AG04449 (cell line): ENCODE results near the gene BAIAP2.

Source experiments
- CTCF ChIA-PET: fragments of 350-600 bp; formaldehyde crosslinking; extraction: SDS; loops from one replicate; lab custom pipeline; 2021; ENCODE audit warnings: antibody characterized with exemption; lab: Yijun Ruan, JAX
- POLR2A ChIA-PET: fragments of 400-600, 350-600 bp; formaldehyde crosslinking; extraction: SDS; loops from one replicate; lab custom pipeline; 2020; ENCODE audit warnings: antibody characterized with exemption, inconsistent platforms; lab: Yijun Ruan, JAX
- DNase-seq: peaks from one replicate; pipeline ENCODE4 v3.0.0-alpha.2; 2010; ENCODE audit warnings: low read depth, low spot score
- H3K4me3 ChIP-seq: 2 replicates; pipeline ENCODE4 v1.5.1; 2011; ENCODE audit warnings: low read depth, mild to moderate bottlenecking, control low read depth, low read length
- TF ChIP-seq, protein P1 (sequence below): IDR thresholded peaks from one replicate; pipeline ENCODE4 v1.5.1; 2011; ENCODE audit warnings: mild to moderate bottlenecking, moderate library complexity, low read length, control low read depth, inconsistent platforms; ENCODE audit not compliant: insufficient read depth; ENCODE audit errors: missing control alignments

BAIAP2 gene

DNA sequence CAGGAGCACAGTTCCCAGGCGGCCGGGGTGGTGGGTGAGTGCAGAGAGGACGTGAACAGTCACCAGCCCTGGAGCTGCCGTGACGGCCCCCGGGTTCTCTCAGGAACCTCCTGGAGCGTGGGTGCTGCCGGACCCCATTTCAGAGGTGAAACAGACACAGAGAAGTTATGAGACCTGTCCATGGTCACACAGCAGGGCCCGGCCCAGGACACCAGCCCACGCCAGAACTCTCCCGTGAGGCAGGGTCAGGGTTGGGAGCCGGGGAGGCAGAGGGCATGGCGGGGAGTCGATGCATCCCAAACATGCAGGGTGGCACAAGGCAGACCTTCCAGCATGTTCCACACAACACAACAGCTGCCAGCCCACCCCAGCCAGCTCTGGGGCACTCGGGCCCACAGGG lies 126.6 kb downstream of the BAIAP2 start:
- no peak overlapping the region for H3K4me3 ChIP-seq
- DNase-seq, result no peak
- ChIA-PET CTCF (no interaction called here), POLR2A (no interaction called here)
- TF ChIP-seq, protein P1, sequence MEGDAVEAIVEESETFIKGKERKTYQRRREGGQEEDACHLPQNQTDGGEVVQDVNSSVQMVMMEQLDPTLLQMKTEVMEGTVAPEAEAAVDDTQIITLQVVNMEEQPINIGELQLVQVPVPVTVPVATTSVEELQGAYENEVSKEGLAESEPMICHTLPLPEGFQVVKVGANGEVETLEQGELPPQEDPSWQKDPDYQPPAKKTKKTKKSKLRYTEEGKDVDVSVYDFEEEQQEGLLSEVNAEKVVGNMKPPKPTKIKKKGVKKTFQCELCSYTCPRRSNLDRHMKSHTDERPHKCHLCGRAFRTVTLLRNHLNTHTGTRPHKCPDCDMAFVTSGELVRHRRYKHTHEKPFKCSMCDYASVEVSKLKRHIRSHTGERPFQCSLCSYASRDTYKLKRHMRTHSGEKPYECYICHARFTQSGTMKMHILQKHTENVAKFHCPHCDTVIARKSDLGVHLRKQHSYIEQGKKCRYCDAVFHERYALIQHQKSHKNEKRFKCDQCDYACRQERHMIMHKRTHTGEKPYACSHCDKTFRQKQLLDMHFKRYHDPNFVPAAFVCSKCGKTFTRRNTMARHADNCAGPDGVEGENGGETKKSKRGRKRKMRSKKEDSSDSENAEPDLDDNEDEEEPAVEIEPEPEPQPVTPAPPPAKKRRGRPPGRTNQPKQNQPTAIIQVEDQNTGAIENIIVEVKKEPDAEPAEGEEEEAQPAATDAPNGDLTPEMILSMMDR, result no peak

DNA sequence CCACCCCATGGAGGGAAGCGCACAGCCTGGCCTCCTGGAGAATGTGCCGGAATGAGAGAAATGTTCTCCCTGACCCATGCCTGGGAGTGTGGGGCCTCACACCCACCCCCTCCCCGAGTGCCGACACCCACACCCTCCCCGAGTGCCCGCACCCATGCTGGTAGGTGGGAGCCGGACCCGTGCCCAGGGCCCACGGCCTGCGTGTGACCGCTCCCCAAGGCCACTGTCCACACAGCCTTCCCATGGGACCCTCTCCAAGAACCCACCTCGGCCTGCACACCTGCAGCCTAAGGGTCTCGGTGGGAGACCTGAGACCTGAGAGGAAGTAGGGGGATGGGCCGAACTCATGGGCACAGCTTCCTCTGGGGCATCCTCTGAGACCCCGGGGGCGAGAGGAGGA lies 127.0 kb downstream of the BAIAP2 start:
- no peak overlapping the region for H3K4me3 ChIP-seq
- POLR2A ChIA-PET, result no interaction called here
- DNase-seq, result no peak
- TF ChIP-seq, protein P1, result no peak
- CTCF ChIA-PET, result no interaction called here

DNA sequence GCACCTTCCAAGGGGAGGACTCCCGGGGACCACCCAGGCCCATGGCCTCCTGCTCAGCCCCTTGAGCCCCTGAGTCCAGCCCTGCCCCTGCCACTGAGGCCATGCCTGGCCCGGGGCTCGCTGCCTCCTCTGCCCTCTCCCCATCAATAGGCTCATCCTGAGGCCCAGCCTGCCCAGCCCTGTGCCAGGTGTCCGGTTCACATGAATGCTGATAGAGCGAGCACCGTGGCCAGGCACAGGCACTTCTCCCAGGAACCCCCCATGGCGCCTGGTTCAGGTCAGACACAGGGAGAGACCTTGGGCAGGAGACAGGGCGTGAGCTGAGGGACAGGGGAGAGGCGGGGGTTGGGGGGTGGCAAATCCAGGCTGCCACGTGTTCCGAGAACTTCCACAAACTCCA lies 127.5 kb downstream of the BAIAP2 start:
- POLR2A ChIA-PET, result no interaction called here
- no peak overlapping the region for H3K4me3 ChIP-seq
- CTCF ChIA-PET, result no interaction called here
- TF ChIP-seq, protein P1, result no peak
- no peak for DNase-seq

DNA sequence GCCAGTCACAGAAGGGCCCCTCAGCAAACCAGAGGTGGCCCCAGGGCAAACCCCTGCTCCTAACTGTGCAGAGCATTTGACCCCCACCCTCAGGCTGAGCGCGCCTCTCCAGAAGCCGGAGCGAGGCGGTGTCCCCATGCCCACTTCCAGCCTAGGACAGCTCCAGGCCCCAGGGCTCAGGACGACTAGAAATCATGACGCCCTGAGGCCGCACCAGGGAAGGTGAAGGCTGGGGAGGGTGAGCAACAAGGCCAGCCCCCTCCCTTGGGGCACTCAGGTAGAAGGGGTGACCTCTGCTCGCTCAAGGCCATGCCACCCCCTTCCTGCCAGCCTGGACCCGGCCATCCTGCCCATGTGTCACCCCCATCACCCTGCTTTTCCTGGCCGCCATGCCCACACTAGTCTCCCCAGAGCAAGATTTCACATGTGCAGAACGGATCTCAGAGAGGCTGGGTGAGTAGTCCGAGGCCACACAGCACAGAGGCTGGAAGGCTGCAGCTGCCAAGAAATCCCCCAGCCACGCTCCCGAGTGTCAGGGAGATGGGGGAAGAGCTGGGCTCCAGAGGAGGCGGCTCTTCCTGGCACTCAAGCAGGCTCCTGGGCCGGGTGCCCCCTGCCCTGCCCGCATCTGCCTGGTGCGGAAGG lies 128.2 kb downstream of the BAIAP2 start:
- no peak for DNase-seq
- H3K4me3 ChIP-seq, result no peak overlapping the region
- POLR2A ChIA-PET, result no interaction called here
- TF ChIP-seq, protein P1, result no peak
- CTCF ChIA-PET, result no interaction called here

DNA sequence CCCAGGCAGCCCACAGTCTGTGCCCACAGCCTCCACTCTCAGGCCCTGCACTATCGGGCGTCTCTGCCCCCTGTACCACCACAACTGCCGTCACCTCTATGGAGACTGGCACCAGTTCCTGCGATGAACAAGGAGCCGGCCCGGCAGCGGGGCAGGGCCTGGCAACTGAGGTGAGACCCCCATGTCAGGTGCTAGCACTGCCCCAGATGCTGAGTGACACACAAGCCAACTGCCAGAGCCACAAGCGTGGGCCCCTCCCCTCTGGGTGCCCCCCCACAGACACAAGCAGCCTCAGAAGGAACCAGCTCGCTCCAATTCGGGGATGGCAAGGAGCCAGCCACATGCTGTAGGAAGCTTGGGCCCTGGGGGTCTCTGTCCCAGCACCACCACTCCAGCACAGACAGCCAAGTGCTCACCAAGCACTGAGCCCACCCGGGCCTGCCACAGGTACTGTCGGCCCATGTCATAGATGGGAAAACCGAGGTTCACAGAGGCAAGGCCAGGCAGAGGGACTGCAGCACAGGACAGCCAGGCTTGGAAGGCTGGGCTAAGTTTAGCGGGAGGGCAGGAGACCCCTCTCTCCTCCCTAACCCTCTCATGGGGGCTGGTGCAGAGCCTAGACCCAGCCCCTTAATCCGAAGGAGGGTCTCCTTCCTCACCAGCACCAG lies 128.9 kb downstream of the BAIAP2 start:
- TF ChIP-seq, protein P1, result no peak
- POLR2A ChIA-PET, result no interaction called here
- CTCF ChIA-PET, result no interaction called here
- DNase-seq, result no peak
- H3K4me3 ChIP-seq, result no peak overlapping the region

DNA sequence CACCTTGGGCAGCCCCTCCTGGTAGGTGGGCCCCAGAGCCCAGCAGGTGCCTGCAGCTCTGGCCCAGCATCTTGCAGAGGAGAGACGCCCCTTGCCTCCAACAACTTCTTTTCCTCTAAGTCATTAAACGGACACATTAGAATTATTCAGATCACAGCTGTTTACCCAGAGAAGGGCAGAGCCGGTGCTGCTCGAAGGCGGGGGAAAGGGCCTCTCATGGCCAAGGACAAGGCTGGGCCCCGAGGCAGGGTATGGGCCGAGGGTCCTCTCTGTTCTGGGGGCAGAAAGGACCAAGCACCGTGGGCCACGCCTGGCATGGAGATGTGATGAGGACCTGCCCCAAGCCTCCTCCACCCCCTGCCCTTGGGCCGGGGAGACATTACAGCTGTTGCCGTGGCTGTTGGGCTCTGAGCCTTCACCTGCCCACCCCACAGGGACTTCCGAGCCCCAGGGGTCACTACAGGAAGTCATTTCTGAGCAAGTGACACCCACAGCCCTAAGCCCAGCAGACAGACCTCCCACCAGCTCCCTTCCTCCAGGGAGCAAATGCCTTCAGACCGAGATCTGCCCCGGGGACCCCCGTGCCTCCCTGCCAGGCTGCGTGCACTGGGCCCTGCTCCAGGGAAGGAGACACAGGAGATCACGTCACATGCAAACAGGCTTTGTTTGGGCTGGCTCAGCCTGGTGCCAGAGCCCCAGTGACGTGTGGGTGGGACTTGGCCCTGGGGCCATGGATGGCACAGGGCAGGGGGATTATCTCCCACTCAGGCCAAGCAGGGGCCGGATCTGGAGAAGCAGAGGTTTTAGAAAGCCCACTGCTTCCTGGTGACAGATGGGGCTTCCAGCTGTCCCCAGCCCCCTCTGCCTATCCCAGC lies 129.7 kb downstream of the BAIAP2 start:
- no peak overlapping the region for H3K4me3 ChIP-seq

More for the DNA sequence above, 129.7 kb downstream of the BAIAP2 start:
- POLR2A ChIA-PET, result interaction anchor here (1.0 kb wide), 1 partner anchor 18 kb away, joined by 3 read pairs; no protein-coding TSS in a partner anchor
- TF ChIP-seq, protein P1, result no peak
- CTCF ChIA-PET, result no interaction called here
- no peak for DNase-seq
